ENCODE results near the gene KBTBD12. TPM values are rescaled to one million over a fixed set of nuclear protein-coding genes. Genes with fewer than 3 reads are reported as not detected.

The KBTBD12 gene
- polyA plus RNA-seq, 1 experiment: not detected

- TF ChIP-seq CTCF (IDR thresholded peaks at IDR 0.05; ENCODE audit: low read depth, low read length): no peak
- H3K4me3 ChIP-seq (ENCODE audit: low read depth, low read length): no peak overlapping the region
- H3K27me3 ChIP-seq (ENCODE audit: control insufficient read depth, insufficient read depth, low read length): peaks cover 27% of the 10 kb centered on the region
- ChIA-PET CTCF (interaction anchor here (2.2 kb wide), 1 partner anchor 322 kb away, joined by 8 read pairs; no protein-coding TSS in a partner anchor), POLR2A (interaction anchor here (0.6 kb wide), 1 partner anchor 208 kb away, joined by 5 read pairs; no protein-coding TSS in a partner anchor)
- H3K9me3 ChIP-seq (ENCODE audit: control insufficient read depth, insufficient read depth, low read length): no peaks in the 10 kb centered on the region
- no peak overlapping the region for H3K27ac ChIP-seq (ENCODE audit: low read depth, low read length)
- no peak for DNase-seq (ENCODE audit: low read depth, low spot score)
Observed at GRCh38 chr3:127974226-127974625, 59.2 kb downstream of the KBTBD12 start.

DNA sequence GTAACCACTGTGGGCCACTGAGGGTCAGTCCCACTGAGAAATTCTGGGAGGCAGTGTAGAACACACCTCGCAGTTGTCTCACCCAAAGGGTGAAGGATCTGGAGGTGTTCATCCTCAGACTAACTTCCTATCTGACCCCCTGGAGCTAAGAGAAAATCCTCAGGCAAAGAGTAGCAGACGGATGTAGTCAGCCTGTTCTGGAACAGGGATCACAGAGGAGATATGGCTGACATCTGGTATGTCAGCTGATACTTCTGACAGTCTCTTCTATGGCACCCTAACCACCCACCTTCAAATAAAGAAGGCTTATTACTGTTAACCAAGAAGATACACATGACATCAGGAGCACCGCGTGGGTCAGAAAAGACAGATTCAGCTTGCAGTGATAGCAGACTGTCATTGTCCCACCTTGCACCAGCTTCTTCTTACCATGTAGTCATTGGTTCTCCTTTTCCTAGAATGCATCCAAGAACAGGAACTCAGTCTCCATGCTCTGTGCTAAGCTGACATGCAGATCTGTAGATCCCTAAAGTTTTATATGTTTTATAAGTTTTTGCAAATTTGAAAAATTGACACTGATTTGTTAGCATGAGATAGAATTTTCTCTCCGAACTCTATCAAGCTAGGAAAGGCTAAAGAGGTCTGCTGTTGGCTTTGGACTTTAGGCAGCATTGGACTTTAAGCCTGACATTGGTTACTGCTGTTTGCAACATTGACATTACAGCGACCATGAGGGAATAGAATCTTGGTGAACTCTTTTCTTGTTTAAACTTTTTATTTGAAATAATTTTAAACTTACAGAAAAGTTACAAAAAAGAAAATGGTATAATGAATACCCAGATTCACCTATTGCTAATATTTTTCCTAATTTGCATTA is 60.4 kb downstream of the KBTBD12 start:
- H3K27me3 ChIP-seq (ENCODE audit: control insufficient read depth, insufficient read depth, low read length): peaks cover 27% of the 10 kb centered on the region
- no peak overlapping the region for H3K4me3 ChIP-seq (ENCODE audit: low read depth, low read length)
- no peak for DNase-seq (ENCODE audit: low read depth, low spot score)
- no peaks in the 10 kb centered on the region for H3K9me3 ChIP-seq (ENCODE audit: control insufficient read depth, insufficient read depth, low read length)
- H3K27ac ChIP-seq (ENCODE audit: low read depth, low read length): no peak overlapping the region
- POLR2A ChIA-PET: no interaction called here
- TF ChIP-seq CTCF (IDR thresholded peaks at IDR 0.05; ENCODE audit: low read depth, low read length): no peak
- CTCF ChIA-PET: no interaction called here

- H3K4me3 ChIP-seq (ENCODE audit: low read depth, low read length): no peak overlapping the region
- POLR2A ChIA-PET: no interaction called here
- no peak for DNase-seq (ENCODE audit: low read depth, low spot score)
- no peaks in the 10 kb centered on the region for H3K9me3 ChIP-seq (ENCODE audit: control insufficient read depth, insufficient read depth, low read length)
- no peak overlapping the region for H3K27ac ChIP-seq (ENCODE audit: low read depth, low read length)
- CTCF ChIA-PET: no interaction called here
- TF ChIP-seq CTCF (IDR thresholded peaks at IDR 0.05; ENCODE audit: low read depth, low read length): no peak
- peaks cover 24% of the 10 kb centered on the region for H3K27me3 ChIP-seq (ENCODE audit: control insufficient read depth, insufficient read depth, low read length)
Observed at GRCh38 chr3:127978636-127979035, 63.6 kb downstream of the KBTBD12 start.

DNA sequence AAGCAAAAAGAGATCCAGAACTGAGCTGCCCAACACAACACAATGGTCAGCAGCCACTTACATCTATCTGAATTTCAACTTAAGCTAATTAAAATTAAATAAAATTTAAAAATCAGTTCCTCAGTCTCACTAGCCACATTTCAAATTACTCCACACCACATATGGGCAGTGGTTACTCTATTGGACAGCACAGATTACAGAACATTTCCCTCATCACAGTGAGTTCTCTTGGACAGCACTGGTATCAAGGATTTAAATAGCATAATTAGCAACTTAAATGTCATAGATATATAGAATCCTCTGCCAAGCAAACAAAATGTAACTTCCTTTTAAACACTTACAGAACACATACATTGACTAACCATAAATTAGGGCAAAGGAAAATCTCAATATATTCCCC is 64.4 kb downstream of the KBTBD12 start:
- Histone ChIP-seq H3K9me3 (ENCODE audit: control insufficient read depth, insufficient read depth, low read length) (no peaks in the 10 kb centered on the region), H3K4me3 (ENCODE audit: low read depth, low read length) (no peak overlapping the region), H3K27me3 (ENCODE audit: control insufficient read depth, insufficient read depth, low read length) (peaks cover 25% of the 10 kb centered on the region), H3K27ac (ENCODE audit: low read depth, low read length) (no peak overlapping the region)
- TF ChIP-seq CTCF (IDR thresholded peaks at IDR 0.05; ENCODE audit: low read depth, low read length): no peak
- DNase-seq (ENCODE audit: low read depth, low spot score): no peak
- POLR2A ChIA-PET: no interaction called here
- CTCF ChIA-PET: no interaction called here

GRCh38 chr3:127981097-127981496 is 66.1 kb downstream of the KBTBD12 start:
- Histone ChIP-seq H3K9me3 (ENCODE audit: control insufficient read depth, insufficient read depth, low read length) (no peaks in the 10 kb centered on the region), H3K27me3 (ENCODE audit: control insufficient read depth, insufficient read depth, low read length) (peaks cover 25% of the 10 kb centered on the region), H3K4me3 (ENCODE audit: low read depth, low read length) (no peak overlapping the region), H3K27ac (ENCODE audit: low read depth, low read length) (no peak overlapping the region)
- no peak for TF ChIP-seq CTCF (IDR thresholded peaks at IDR 0.05; ENCODE audit: low read depth, low read length)
- no peak for DNase-seq (ENCODE audit: low read depth, low spot score)
- ChIA-PET CTCF (interaction anchor here (1.1 kb wide), 1 partner anchor 10 kb away, joined by 4 read pairs; no protein-coding TSS in a partner anchor), POLR2A (no interaction called here)

Measured in AG04450 (cell line).